Embryonic facial prominence (tissue), 1 donor: ENCODE measurements around the gene ARHGEF37.

Source experiments
- DNase-seq: peaks from one replicate; pipeline ENCODE4 v3.0.0-alpha.2; 2016; ENCODE audit errors: extremely low spot score

The ARHGEF37 gene

DNA sequence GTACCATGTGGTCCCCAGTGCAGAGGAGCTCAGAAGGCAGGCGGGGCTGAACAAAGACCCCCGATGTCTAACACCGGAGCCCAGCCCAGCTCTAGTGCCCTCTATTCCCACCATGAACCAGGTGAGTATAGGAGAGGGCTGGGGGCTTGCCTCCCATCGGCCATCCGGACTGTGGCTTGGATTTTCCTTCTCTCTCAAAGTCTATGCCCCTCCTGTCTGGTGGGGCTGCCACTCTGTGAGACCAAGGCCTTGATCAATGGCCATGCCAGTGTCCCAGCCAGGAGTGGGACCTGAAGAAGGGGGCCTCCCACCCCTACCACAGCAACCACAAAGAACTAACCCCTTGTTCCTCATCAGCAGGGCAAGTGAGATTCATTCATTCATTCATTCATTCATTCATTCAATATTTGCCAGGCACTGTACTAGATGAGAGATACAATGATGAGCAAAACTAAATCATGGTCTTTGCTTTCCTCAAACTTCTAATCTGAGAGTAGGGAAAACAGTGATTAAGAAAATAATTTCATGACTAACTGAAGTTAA lies 47.6 kb downstream of the ARHGEF37 start:
- no peak for DNase-seq

DNA sequence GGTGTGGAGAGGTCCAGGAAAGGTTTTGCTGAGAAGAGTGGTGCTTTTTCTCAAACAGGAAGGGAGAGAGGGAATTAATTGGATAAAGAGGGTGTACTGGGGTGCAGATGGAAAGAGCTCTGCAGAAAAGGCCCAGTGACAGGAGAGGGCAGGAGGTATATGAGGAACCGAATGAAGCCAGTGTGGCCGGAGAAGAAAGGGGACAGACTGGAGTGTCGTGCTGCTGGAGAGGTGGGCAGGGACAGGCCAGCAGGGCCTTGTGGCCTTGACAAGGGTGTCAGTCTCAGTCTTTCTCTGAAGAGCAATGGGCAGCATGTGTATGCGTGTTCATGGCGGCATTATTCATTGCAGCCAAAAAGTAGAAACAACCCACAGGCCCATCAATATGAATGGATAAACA lies 48.1 kb downstream of the ARHGEF37 start:
- DNase-seq: no peak

DNA sequence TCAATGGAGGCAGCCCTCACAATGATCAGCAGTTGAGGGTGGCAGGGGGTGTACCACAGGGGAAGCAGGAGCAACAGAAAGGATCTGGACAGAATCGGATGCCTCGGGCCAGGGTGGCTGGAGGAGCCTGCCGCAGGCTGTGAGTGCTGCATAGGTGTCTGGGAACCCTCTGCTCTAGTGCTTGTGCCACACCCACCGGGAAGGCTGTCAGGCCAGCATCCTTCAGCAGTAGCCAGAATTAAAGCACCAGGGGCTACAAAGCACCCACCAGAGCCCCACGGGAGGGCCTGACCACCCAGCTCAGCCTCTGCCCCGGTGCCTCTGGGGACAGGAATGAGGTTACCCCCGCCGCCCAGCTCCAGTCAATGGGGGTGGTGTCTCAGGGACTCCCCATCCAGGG lies 49.0 kb downstream of the ARHGEF37 start:
- DNase-seq: no peak

GRCh38 chr5:149631506-149631905 lies 50.2 kb downstream of the ARHGEF37 start:
- no peak for DNase-seq

DNA sequence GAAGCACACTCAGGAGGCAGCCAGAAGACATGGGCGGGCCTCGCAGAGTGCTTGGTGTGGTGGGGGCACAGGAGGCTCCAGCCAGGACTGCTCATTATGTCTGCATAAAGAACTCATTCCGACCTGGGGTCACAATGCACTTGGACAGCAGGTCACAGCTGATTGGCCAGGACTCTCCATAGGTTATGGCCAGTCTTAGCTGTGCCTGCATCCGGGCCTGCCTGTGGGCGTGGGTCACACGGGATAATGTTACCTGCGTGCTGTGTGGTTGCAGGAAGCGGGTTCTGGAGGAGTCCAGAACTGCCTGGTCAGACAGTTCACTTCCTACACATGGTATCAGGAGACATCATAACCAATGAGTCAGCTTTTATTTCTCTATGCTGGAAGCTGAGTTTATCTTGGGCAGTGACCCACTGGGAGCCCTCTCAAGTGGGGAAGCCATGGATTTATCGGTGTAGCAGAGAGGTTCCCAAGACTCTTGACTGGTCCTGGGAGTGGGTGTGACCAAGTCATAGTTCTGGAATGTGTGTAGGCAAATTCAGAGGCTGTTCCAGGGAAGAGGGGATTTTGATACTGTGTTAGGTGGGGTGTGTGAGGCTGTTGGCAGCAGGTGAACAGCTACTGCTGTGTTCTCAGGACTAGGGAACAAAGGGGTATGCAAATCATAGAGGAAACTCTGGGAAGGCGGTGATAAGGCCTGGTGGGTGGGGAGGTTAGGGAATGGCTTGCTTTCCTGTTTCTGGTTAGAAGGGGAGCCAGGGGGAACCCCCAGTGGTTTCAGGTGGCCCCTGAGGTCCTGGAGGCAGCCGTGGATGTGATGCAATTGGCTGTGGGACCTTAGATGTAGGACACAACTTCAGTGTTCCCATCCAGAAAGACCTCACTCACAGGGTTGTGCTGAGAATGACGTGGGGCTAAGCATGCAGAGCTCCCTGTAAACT lies 51.3 kb downstream of the ARHGEF37 start:
- no peak for DNase-seq

DNA sequence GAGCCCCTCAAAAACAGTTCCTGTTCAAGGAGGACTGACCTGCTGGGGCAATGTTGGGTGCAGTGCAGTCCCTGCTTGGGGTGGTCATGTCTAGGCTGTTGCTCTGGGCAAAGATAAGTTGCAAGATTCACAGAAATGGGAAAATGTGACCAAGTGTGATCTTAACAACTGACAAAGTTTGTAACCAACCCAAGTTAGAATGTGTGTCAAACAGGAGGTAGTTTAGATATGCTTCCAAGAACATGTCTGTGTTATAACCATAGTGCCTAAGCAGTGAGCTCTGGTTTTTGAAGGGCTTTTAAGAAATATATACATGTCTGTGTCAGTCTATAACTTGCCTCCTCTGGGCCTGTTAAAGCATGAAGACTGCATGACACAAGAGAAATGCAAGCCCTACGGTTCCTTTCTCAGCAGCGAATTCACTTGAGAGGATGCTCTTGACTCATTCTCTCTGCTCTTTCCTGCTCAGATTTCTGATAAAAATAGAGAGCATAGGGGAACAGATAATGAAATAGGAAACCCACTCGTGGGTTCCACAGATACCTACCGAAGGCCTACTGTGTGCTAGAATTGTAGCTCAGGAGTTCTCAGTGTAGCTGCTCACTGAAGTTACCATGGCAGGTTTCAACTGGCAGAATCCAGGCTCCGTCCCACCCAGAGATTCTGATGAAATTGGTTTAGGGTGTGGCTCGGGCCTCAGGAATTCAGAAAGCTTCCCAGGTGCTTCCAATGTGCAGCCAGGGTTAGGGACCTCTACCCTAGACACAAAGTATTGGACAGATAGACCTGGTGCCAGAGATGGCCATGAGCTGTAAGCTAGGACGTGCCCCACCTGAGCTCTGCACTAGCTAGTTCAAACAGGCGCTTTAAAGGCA lies 52.4 kb downstream of the ARHGEF37 start:
- no peak for DNase-seq

- no peak for DNase-seq
Observed at GRCh38 chr5:149635394-149635793, 54.1 kb downstream of the ARHGEF37 start.

GRCh38 chr5:149636191-149636860 lies 55.0 kb downstream of the ARHGEF37 start:
- no peak for DNase-seq

DNA sequence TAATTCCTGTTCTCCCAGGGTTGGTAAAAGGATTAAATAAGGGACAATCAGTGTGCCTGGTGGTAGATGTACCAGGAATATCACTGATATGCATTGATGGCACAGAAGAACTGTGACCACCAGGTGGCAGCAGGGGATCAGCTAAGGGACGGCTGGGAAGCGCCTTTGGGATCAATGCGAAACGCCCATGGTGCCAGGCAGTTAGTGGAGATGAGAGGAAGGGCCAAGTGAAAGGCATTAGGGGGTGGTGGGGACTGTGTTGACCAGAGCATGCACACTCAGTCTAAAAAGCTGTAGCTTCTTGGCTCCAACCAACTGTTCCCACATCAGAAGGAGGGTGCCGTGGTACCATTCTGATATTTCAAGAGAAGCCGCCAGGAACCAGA lies 55.6 kb downstream of the ARHGEF37 start:
- peak; percentile 42 for DNase-seq

GRCh38 chr5:149638136-149638535 lies 56.8 kb downstream of the ARHGEF37 start:
- DNase-seq: no peak

DNA sequence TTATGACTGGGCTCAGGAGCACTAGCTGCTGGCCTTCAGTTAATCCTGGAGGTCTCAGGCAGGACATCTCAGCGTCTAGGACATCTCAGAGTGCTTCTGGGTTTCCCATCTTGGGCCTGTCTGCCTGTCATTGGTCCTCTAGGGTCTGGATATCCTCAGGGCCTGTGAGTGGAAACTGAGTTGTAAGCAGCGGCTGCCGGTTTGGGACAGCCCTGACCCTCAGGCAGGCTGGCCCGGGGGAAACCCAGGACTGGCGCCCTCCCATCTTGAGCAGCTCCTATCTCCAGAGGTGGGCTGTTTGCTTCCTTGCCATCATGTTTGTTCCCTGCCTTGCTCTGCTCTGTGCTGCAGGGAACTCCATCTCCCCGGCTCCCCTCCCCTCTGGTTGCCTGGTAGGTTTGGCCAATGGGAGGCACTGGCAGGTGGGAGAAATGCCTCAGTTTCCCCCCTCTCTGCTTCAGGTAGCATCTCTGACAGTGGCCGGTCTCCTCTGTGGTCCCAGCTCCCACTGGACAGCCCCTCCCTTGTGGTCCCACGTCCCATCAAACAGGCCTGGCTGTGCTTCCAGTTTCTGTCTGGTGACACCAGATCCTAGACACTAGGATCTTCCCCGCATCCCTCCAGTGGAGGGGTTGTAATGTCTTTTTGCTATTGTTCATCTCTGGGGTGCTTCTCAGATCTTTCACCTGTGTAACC lies 57.4 kb downstream of the ARHGEF37 start:
- no peak for DNase-seq

GRCh38 chr5:149639737-149640136 lies 58.4 kb downstream of the ARHGEF37 start:
- DNase-seq: no peak

- DNase-seq: no peak
Observed at GRCh38 chr5:149640350-149640999, 59.2 kb downstream of the ARHGEF37 start.

DNA sequence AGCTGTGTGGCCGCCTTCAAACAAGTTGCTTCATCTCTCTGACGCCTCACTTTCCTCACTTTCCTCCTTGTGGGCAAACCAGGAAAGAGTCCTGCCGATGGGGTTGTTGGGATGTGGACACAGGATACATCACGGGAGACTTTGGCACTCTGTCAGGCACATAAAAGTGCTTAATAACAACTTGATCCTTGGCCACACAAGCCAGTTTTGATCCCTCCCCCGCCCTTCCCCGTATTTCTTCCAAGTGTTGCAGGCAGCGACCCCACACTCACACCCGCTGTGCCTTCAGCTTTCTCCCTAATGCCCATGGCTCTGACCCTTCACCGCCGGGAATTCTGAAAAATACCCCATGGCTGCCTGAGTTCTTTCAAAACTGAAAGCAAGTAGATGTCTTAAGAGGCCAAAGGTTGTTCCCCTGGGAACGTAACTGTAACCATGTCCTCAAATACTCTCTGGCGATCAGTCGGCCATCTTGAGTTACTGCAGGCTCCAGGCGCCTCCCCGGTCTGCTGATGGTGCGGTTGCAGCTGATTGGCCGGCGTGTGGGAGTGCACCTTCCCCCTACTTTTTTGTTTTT lies 59.8 kb downstream of the ARHGEF37 start:
- DNase-seq: no peak

GRCh38 chr5:149641600-149641999 lies 60.3 kb downstream of the ARHGEF37 start:
- no peak for DNase-seq

- DNase-seq: no peak
Observed at GRCh38 chr5:149643781-149644180, 62.5 kb downstream of the ARHGEF37 start.

- DNase-seq: no peak
Observed at GRCh38 chr5:149644629-149645028, 63.3 kb downstream of the ARHGEF37 start.

GRCh38 chr5:149645236-149645635 lies 63.9 kb downstream of the ARHGEF37 start:
- no peak for DNase-seq

DNA sequence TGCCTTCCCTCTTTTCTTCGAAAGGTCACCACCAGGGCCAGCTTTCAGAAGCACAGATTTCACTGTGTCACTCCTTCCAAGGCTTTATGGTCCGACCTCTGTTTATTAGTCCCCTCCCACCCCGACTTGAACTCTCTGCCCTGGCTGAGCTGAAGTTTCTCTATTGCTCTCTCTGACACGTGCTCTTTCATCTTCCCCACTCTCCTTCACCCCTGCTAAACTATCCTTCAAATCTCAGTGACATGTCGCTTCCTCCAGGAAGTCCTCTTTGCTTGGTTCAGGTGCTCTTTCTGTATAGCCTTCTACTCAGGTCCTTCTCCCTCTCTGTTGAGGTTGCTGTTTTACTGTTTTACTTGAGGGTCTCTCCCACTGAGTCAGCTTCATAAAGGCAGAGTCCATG lies 64.4 kb downstream of the ARHGEF37 start:
- DNase-seq: no peak

DNA sequence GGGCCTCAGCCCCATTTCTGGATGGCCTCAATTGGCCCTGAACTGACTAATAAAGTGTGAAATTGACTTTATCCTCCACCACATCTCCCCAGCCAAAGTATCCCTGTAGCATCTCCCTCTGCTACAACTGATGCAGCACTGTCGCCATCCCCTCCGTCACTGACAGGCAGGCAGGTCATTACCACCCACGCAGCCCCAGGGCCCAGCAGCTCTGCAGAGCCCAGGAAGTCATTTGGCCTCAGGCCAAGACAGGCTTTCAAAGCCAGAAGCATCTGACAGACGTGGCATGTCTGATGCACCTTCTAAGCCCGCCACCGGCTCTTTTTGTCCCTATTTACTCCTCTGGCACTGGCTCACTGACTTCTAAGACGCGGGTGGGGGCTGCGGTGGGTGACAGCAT lies 65.3 kb downstream of the ARHGEF37 start:
- DNase-seq: no peak
